HG02759 (cell line): ENCODE results near the gene PLCB1.
"Not testable (repeated sequence)": the region's sequence is repeated elsewhere in the genome, so short reads cannot be mapped to it uniquely, and the experiment has no call there.

ENCODE experiments used
- ATAC-seq: cut with Tn5 transposase; IDR thresholded peaks from one replicate; pipeline ENCODE4 v1.9.1; 2021; ENCODE audit warnings: mild to moderate bottlenecking, moderate library complexity; ENCODE audit not compliant: unreplicated experiment

The PLCB1 gene

DNA sequence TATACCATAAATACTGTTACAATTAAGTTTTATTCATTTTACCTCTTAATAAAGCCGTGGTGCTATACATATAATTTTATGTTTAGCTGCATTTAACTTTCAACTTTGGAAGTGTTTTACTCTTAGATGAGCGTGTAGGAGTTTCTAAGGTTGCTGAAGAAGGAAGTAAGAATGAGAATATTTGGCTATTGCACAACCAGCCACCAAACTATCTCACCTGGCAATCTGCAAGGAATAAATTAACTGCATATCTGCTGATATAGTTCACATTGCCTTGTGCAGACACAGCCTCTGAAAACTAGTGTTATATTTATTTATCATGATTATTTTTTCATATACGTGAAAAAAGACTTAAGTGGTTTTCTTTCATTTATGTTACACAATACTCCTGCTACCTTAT, 230.4 kb downstream of the PLCB1 start:
- ATAC-seq: no peak

DNA sequence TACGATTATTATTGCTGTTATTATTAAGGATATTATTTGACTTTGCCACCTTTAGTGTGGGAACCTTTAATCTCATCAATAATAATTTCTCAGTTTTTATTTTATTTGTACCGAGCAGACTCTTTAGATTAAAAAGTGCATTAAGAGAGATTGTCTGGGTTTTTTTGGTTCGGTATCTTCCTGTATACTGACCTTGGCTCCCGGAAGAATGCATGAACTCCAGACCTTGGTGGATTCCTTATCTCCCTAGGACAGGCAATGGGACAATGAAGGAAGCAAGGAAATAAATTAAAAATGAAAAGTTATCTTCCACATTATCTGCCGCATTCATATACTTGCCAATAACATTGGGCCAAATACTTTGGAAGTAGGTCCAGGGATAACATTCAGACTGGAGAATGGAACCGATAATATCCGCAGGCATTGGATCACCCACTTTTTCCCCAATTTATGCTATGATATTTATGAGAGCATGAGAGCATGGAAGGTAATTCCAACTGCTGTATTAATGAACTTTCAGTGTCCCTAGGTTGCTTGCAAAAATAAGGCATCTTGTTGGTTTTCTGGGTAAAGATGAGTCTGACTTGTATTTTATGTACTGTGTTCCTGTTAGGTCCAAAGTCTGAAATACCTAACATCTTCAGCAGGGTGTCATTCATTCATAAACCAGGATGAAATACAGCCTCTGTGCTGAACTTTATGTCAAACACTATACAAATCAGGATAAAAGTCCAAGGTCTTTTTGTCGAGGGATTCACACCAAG, 232.1 kb downstream of the PLCB1 start:
- no peak for ATAC-seq

DNA sequence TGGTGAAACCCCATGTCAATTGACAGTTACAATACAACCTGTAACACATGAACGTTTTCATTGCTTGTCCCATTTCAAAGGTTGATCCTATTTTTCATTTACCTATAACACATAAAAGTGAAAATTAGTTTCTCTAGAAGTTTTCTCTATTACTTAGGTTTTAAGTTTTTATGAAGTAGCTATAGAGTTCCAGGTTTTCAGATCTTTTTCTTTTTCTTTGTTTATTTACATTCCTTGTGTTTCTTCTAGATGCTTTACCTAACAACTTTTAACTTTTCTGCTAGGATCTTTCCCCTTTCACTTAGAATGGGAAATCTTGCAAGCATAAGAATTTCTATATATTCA, 232.6 kb downstream of the PLCB1 start:
- ATAC-seq: no peak

DNA sequence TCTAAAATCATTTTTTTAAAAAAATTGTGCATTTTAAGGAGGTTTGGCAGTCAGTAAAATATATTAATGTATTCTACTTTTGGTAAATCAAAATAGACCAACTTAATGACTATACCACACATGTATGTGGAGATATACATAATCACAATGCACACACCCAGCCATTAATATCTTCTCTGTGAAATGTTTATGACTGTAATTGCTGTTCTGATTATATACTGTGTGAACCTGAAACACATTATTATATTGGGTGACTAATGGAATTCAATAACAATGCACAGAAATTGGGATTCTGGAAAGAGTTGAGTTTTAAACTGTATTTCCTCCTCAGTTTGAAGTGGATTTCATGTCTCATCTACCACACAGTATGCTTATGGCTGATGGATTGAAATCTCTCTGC, 233.6 kb downstream of the PLCB1 start:
- no peak for ATAC-seq

DNA sequence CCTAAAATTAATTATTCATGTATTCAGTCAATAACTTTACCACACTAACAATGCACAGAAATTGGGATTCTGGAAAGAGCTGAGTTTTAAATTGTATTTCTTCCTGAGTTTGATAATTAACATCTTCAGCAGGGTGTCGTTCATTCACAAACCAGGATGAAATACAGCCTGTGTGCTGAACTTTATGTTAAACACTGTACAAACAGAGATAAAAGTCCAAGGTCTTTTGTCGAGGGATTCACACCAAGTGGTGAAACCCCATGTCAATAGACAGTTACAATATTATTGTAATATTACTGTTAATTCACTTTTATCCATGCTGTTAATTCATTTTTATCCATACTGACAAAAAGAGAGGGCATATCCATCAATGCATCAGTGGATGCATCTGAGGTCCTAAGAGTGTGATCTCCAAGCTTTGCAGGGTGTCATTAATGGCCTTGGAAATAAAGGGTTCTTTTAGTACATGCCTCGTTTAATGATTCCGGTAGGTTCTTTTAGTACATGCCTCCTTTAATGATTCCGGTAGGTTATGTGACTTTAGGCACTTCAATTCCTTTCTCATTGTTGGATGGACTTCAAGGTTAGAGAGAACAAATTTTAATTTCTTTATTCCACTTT, 234.3 kb downstream of the PLCB1 start:
- no peak for ATAC-seq

DNA sequence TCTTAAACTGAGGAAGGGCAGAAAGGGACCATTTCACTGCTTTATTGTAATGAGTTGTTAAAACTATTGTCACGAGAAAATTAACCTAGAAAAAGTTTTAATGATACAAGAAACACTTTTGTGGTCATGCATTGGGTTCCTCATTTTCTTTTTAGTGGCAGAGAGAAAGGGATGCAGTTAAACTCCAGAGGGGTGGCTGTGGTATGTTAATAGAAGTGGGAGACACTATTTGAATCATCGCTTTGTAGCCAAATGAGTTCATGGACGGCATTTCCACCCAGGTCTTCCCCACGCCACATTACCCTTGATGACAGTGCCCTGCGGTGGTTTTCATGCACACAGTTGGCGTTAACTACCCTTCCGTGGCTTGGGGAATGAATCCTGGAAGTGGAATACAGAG, 235.6 kb downstream of the PLCB1 start:
- no peak for ATAC-seq

DNA sequence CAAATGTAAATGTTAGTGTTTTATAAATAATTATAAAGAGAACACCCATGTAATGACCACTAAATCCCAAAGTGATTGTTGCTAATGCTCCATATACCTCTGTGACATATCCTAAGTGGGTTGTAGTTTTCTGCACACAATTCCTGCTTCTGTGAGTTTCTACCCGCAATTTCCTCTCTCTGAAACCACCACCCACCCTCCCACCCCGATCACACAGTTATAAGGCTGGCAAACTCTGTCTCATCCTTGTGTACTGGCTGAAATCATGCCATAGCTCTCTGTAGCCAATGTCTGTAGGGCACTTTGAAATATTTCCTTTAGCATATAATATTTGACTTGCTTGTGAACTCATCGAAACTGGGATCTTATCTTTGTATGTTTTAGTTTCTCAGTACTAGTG, 236.6 kb downstream of the PLCB1 start:
- no peak for ATAC-seq

DNA sequence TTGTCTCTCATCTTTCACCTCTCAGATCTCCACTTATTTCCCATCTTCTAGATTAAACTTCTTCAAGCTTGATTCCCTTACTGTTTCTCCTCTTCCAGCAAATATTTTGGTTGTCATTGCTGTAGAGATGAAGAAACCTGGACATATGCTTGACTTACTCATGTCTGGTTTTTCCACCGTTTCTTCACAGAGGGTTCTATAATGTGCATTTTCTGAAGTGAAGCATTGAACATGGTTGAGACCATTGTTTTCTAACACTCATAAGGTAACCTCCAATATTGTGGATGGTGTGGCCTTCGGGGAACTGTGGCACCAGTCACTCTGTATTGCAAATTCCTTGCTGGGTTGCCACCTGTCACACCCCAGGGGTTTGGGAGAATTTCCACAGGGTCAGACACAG, 237.2 kb downstream of the PLCB1 start:
- no peak for ATAC-seq

DNA sequence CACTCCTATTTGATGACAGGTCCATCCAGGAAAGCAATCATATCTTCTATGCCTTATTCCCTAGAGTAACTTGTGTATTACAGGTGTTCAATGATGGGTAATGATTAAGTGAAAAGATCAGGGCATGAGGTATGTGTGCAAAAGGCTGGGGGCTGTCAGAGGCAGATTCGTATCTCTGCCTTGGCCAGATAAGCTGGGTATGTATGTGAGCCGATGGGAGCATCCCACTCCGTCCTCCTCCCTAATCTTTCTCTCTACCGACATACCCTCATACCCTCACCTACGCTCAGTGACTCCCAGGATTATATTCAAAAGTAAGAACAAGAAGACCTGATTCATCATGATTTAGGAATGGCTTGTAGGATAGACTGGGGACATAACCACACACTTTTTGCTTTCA, 238.7 kb downstream of the PLCB1 start:
- no peak for ATAC-seq

DNA sequence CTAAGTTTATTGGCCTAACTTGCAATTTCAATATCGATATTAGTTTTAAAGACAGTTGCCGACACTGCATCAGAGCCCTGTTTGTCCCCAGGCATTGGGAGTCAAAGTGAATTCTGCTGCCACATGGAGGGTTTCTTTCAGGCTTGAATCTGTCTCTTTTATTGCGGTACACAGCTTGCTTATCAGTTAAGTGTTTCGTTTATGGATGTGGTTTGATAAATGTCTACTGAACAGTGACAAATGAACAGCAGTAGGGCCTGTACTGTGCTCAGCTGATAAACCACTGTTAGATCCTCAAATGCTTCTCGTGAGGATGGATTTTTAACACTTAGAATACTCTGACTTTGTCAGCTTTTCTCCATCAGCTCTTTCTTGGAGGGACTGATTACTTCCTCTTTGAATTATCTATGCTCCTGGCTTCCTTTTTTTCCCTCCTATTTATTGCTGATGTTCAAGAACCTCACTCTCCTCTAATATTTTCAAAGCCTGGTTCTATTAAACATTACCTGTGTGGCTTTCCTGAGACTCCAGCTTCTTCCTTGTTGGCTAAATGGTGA, 240.8 kb downstream of the PLCB1 start:
- no peak for ATAC-seq

DNA sequence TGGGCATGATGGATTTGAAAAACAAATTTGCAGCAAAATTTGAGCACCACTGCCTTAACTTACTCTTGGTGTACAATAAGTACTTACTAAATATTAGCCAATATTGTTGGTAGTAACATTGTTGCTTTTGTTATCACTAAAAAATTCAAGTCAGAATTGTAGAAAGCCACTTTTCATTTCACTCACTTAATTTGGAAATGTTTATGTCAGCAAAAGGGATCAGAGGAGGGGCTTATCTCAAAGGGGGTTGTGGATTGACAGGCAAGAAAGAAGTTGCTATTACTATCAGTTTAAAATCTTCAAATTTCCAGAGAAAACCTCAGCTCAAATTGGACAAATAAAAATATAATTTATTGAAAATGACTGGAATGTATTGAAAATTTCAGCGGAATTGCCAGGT, 241.5 kb downstream of the PLCB1 start:
- ATAC-seq: no peak

DNA sequence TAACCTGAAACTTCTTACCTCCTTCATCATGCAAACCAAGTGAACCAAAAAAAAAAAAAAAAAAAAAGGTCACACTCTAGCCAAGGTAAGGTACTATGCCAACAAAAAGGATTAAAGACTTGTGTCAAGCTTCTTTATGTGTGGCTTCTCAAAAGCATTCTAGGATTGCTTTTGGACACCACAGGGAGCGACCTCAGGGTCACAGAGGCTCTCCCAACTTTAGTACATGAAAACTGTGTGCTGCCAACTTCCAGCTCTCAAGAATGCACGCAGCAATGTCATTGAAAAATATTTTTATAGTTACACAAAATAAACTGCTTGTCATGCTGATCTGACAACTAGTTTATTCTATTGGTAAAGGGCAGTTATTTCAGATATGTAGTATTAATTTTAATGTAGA, 243.8 kb downstream of the PLCB1 start:
- ATAC-seq: no peak

DNA sequence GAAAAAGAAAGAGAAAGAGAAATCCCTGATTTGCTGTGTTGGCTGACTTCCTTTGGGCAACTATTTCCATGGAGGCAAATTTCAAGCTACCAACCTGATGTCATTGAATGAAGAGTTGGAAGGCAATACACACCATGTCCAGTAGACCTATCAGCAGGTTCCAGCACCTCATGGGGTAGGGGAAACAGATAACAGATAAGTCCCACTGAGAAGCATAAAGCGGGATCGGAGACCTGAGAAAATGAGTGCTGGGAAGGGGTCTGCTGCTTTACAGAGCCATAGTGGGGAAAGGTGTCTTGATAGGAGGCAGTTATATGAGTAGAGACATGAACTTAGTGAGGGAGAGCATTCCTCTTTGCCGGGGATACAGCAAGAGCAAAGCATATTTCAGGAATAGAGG, 244.9 kb downstream of the PLCB1 start:
- no peak for ATAC-seq

DNA sequence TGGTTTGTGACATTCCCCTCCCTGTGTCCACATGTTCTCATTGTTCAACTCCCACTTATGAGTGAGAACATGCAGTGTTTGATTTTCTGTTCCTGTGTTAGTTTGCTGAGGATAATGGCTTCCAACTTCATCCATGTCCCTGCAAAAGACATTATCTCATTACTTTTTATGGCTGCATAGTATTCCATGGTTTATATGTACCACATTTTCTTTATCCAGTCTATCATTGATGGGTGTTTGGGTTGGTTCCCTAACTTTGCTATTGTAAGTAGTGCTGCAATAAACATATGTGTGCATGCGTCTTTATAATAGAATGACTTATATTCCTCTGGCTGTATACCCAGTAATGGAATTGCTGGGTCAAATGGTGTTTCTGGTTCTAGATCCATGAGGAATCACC, 247.1 kb downstream of the PLCB1 start:
- ATAC-seq: not testable (repeated sequence)

DNA sequence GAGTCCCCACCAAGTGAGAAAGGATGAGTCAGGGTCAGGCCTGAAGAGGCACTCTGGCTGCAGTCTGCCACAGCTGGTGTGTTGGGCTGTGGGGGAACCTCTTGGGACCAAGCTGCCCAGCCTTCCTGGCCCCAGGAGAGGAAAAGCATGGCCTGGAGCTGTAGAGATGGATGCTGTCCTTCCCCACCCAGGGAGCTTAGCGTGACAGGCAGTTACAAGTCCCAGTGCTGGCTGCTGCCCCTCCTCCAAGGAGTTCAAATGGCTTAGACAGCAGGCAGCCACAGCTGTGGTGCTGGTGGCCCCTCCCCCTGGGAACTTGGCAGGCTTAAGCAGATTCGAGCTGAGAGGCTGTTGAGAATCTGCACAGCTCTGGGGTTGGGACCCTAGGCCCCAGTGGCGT, 253.2 kb downstream of the PLCB1 start:
- ATAC-seq: no peak

DNA sequence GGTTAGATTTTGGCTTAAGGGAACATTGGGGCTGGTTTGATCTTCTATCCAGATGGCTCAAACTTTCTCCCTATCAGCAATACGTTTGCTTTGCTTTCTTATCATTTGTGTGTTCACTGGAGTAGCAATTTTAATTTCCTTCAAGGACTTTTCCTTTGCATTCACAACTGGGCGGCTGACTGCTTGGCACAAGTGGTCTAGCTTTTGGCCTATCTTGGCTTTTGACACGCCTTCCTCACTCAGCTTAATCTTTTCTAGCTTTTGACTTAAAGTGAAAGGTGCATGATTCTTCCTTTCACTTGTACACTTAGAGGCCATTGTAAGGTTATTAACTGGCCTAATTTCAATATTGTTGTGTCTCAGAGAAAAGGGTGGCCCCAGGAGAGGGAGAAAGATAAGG, 254.9 kb downstream of the PLCB1 start:
- ATAC-seq: no peak

DNA sequence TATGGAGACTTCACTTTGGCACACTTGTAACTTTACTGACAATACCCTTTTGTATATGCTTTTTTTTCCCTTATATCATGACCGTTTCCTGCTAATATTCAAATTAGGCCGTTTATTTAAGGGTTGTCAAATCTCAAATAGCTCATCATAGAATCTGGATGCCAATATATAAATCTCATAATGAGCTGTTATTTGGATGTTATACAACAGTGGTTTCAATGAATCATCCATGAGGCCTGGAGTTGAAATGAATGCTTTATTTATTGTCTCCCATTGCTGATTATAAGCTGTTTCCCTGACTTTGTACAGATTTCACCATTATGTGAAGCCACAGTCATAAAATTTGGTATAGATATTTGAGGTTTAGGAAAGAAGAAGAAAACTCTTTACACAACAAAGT, 256.1 kb downstream of the PLCB1 start:
- no peak for ATAC-seq

DNA sequence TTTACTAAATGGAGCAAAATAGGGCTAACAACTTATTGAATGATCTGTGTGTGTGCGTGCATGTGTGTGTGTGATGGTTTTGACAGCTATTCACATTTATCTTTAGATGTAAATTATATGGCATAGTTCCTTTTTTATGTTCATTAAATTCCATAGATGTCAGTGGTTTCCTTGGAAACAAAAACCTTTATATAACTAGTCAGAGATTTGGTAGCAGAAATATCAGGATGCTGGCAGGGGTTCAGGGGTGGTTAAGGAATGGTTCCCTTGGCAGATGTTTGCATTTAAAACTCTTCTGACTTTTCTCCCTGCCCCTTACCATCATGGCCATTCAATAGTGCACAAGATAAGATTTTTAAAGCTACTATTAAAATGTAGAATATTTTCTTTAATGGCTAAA, 256.6 kb downstream of the PLCB1 start:
- ATAC-seq: no peak

DNA sequence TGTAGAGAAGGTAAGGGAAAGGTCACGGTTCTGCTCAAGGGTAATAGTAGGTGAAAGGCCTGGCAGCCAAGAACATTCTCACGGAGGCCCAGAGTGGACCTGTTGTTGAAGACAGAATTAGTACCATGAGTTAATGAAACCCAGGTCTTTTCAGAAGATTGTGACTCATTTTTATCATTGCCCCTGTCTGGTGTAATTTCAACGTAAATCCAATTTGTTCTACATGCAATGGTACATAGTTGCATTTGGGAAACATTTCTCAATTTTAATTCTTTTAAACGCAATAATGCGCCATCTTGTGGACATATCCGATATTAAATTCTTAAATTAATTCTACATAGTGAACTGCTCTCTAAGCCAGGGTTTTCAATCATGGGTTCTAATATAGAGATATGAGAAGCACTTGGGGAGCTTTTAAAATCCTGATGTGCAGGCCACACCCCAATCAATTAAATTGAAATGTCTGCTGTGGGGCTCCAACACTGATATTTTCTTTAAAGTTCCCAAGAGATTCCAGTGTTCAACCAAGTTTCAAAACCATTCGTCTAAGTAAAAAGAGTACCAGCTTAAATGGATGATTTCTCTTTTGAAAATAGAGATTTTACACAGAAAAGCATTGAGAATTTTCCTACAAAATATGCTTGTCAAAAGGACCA, 257.4 kb downstream of the PLCB1 start:
- no peak for ATAC-seq

DNA sequence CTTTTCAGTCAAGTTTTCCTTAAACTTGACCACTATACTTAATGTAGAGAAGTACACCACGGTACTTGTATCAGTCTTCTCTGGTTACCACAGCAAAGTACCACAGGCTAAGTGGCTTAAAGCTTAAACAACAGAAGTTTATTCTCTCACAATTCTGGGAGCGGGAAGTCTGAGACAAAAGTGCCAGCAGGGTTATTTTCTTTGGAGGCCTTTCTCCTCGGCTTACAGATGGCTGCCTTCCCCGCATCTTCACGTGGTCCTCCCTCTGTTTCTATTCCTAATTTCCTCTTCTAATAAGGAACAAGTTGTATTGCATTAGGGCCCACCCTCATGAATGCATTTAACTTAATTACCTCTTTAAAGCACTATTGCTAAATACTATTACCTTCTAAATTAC, 258.0 kb downstream of the PLCB1 start:
- no peak for ATAC-seq

DNA sequence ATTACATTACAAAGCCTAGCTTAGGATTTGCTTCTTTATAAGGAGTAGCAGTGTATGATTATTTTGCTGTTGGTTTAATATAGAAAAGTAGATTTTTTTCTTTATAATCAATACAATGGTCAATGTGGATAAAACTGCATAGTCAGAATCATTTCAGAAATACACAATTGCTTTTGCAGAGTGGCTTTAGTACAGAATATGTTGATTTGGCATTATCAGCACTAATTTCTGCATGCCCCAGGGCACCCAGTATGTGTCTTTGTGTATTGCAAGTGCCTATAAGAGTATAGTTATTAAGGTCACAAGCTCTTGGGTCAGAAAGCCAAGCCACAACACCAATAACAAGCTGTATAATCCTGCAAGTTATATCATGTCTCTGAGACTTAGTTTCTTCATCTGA, 258.4 kb downstream of the PLCB1 start:
- ATAC-seq: no peak

DNA sequence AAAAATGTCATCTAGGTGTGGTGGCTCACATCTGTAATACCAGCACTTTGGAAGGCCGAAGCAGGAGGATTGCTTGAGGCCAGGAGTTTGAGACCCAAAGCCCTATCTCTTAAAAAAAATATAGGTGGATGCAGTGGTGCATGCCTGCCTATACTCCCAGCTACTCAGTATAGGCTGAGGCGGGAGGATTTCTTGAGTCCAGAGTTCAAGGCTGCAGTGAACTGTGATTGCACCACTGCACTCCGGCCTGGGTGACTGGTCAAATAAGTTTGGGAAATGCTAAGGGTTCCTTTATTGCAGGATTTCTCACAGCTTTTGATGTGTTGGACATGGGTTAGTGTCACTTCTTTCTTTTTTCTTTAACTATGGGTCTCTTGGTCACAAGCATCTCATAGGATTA, 261.3 kb downstream of the PLCB1 start:
- ATAC-seq: no peak
